ENCODE results near the gene XBP1. TPM values are rescaled to one million over a fixed set of nuclear protein-coding genes. Genes with fewer than 3 reads are reported as not detected.

The XBP1 gene
- total and polyA plus RNA-seq, 2 of the 8 experiments (the other 6 are each of a cell fraction or from before 2014, with no cell fraction given) = 99.8 to 131 TPM

DNA sequence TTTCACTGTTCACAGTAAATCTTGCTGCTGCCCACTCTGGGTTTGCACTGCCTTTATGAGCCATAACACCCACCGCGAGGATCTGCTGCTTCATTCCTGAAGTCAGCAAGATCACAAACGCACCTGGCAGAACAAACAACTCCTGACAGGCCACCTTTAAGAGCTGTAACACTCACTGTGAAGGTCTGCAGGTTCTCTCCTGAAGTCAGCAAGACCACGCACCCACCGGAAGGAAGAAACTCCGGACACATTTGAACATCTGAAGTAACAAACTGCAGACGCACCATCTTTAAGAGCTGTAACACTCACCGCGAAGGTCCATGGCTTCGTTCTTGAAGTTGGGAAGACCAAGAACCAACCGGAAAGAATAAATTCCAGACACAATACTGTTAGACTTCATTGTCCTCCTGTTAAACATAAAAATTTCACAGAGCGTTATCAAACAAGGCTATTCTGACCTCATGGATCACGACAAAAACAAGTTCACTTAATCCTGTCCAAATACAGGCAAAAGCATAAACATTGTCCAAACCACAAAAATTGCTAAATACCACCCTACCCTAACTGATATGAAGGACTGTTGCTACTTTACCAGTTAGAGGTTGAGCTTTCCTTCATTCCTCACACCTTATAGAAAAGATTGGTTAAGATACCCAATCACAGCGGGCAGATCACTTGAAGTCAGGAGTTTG, 30.8 kb downstream of the XBP1 start:
- H2BK120ac ChIP-seq (replicated peaks; ENCODE audit: low read depth, low read length) = no peak overlapping the region
- ChIA-PET POLR2A (ENCODE audit: partially characterized antibody) (interaction anchor here (1.1 to 5.5 kb wide), 6 partner anchors 8 to 31 kb away, joined by 3 to 31 read pairs (median 4); partner anchors contain the start of genes CHEK2, HSCB and XBP1), CTCF (ENCODE audit: partially characterized antibody) (interaction anchor here (0.6 to 1.5 kb wide), 3 partner anchors 17 to 256 kb away, joined by 3 to 4 read pairs (median 3); no protein-coding TSS in a partner anchor)
- H4K20me1 ChIP-seq (replicated peaks in 1 of 2; ENCODE audit: control insufficient read depth in 1 of 2, insufficient read depth in 2 of 2, low read length in 2 of 2) = peaks cover 0 to 2% of the 10 kb centered on the region in 2 experiments
- peaks cover 4% of the 10 kb centered on the region for H3K23me2 ChIP-seq (ENCODE audit: low read depth, low read length)
- peaks cover 0 to 3% (median 0%) of the 10 kb centered on the region in 4 experiments; a peak in 2 of 7 replicates for H3K4me1 ChIP-seq (replicated peaks in 1 of 4; ENCODE audit: control insufficient read depth in 3 of 4, insufficient read depth in 4 of 4, low read length in 3 of 4)
- peak overlapping the region; percentile 34; the same call in 1 of the 2 replicates for H2BK20ac ChIP-seq (ENCODE audit: low read length)
- H3K14ac ChIP-seq (ENCODE audit: insufficient read length) = no peak overlapping the region
- no peak overlapping the region for H3K4ac ChIP-seq (replicated peaks; ENCODE audit: insufficient read length, low read depth, low read length)
- no peak overlapping the region for H2BK12ac ChIP-seq (ENCODE audit: low read depth, low read length)
- no peaks in the 10 kb centered on the region for H3K9me3 ChIP-seq (ENCODE audit: insufficient read depth in 2 of 2, low read depth in 1 of 2, low read length in 1 of 2)
- H3K4me3 ChIP-seq (ENCODE audit: extremely low read depth in 1 of 4, insufficient read depth in 2 of 4, low read depth in 3 of 4, low read length in 4 of 4) = no peak overlapping the region
- H3K56ac ChIP-seq (replicated peaks; ENCODE audit: insufficient read length, low read depth, low read length) = no peak overlapping the region
- peak overlapping the region; percentile 19; the same call in 1 of the 2 replicates for H2BK15ac ChIP-seq (ENCODE audit: low read length)
- no peak overlapping the region; the same call in 1 of the 2 replicates for H3K18ac ChIP-seq (ENCODE audit: extremely low read depth, low read length)
- no peaks in the 10 kb centered on the region for H3K27me3 ChIP-seq (replicated peaks in 1 of 4; ENCODE audit: control insufficient read depth in 3 of 4, extremely low read depth in 1 of 4, insufficient read depth in 3 of 4, low read length in 3 of 4)
- H4K8ac ChIP-seq (ENCODE audit: extremely low read depth, insufficient read depth, low read length) = no peak overlapping the region
- no peak overlapping the region; the same call in 1 of the 2 replicates for H3K27ac ChIP-seq (ENCODE audit: low read depth, low read length)
- 93% methylated on average over 12 of the region's 14 CpGs; no CpG with 5 or more reads in 1 of the 2 experiments for WGBS, 2 experiments (ENCODE audit: extremely low coverage in 1 of 2, insufficient coverage in 1 of 2, insufficient read length in 1 of 2, insufficient replicate concordance in 2 of 2, low coverage in 1 of 2, low lambda C conversion rate in 2 of 2, missing lambda C conversion rate in 1 of 2)
- H3K9ac ChIP-seq (replicated peaks in 1 of 4; ENCODE audit: extremely low read depth in 1 of 4, low read depth in 3 of 4, low read length in 3 of 4) = no peak overlapping the region
- no peak overlapping the region for H4K5ac ChIP-seq (ENCODE audit: insufficient read length, low read depth, low read length)
- no peak overlapping the region for H3K23ac ChIP-seq (ENCODE audit: insufficient read length)
- peaks cover 0 to 3% (median 0%) of the 10 kb centered on the region in 4 experiments; a peak in 2 of 8 replicates for H3K36me3 ChIP-seq (ENCODE audit: control insufficient read depth in 2 of 4, insufficient read depth in 4 of 4, low read length in 3 of 4)
- FAIRE-seq = no peak
- H2AFZ ChIP-seq (ENCODE audit: low read length) = 0 out of 2 replicates have a peak overlapping the region, but pooled peaks have one; percentile 0
- H2AK5ac ChIP-seq (ENCODE audit: low read depth, low read length) = no peak overlapping the region
- no peak overlapping the region for H3K4me2 ChIP-seq (ENCODE audit: insufficient read depth in 1 of 2, low read depth in 2 of 2, low read length in 2 of 2)
- no peak overlapping the region for H4K91ac ChIP-seq (replicated peaks; ENCODE audit: insufficient read length, low read length)
- no peak for DNase-seq (ENCODE audit: low read depth in 1 of 2, low spot score in 2 of 2)
- H2BK5ac ChIP-seq (ENCODE audit: low read depth, low read length) = no peak overlapping the region
- peaks cover 0 to 15% of the 10 kb centered on the region in 2 experiments; a peak in 2 of 4 replicates for H3K79me2 ChIP-seq (ENCODE audit: control insufficient read depth in 1 of 2, insufficient read depth in 2 of 2, low read length in 2 of 2)
- 0 out of 2 replicates have a peak, but pooled peaks cover 3% of the 10 kb centered on the region for H3K79me1 ChIP-seq (ENCODE audit: low read depth, low read length)
- no peak for TF ChIP-seq GABPA (IDR thresholded peaks at IDR 0.05; ENCODE audit: borderline replicate concordance, insufficient read depth, low read length)
- TF ChIP-seq FOSL1 (IDR thresholded peaks at IDR 0.05; ENCODE audit: insufficient read depth, low read depth, low read length) = no peak
- TF ChIP-seq, protein P1, sequence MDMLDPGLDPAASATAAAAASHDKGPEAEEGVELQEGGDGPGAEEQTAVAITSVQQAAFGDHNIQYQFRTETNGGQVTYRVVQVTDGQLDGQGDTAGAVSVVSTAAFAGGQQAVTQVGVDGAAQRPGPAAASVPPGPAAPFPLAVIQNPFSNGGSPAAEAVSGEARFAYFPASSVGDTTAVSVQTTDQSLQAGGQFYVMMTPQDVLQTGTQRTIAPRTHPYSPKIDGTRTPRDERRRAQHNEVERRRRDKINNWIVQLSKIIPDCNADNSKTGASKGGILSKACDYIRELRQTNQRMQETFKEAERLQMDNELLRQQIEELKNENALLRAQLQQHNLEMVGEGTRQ (IDR thresholded peaks at IDR 0.05; ENCODE audit: low read length) = no peak
- no peak for TF ChIP-seq SP4 (IDR thresholded peaks at IDR 0.05; ENCODE audit: low read length)
- no peak for TF ChIP-seq TAF7 (optimal IDR thresholded peaks at IDR 0.05; ENCODE audit: borderline replicate concordance, low read depth, low read length)
- no peak for TF ChIP-seq EP300 (IDR thresholded peaks at IDR 0.05; ENCODE audit: borderline replicate concordance in 1 of 2, low read depth in 2 of 2, low read length in 2 of 2)
- no peak for TF ChIP-seq SP1 (IDR thresholded peaks at IDR 0.05; ENCODE audit: low read depth, low read length)
- TF ChIP-seq CHD2 (IDR thresholded peaks at IDR 0.05; ENCODE audit: low read length) = no peak
- TF ChIP-seq, protein P2, sequence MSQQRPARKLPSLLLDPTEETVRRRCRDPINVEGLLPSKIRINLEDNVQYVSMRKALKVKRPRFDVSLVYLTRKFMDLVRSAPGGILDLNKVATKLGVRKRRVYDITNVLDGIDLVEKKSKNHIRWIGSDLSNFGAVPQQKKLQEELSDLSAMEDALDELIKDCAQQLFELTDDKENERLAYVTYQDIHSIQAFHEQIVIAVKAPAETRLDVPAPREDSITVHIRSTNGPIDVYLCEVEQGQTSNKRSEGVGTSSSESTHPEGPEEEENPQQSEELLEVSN (IDR thresholded peaks at IDR 0.05) = no peak
- no peak for TF ChIP-seq CHD1 (IDR thresholded peaks at IDR 0.05; ENCODE audit: low read depth, low read length)

Data from H1 (cell line).